GM23338 (cell line): ENCODE data around the gene ANKRD2. TPM values are rescaled to one million over a fixed set of nuclear protein-coding genes. Genes with fewer than 3 reads are reported as not detected.

ENCODE experiments used
- ATAC-seq: fragments of 200-7000 bp; cut with Tn5 transposase; 3 replicates; pipeline ENCODE4 v1.9.1; 2020
- DNase-seq: peaks from one replicate; pipeline ENCODE4 v3.0.0-alpha.2; 2015; ENCODE audit warnings: low spot score
- H2AFZ ChIP-seq: fragments of 200-600 bp; sonication (generic); 2 replicates; pipeline ENCODE4 v1.8.0; 2016; ENCODE audit warnings: antibody characterized with exemption, mild to moderate bottlenecking, moderate library complexity
- H3F3A ChIP-seq: fragments of 200-600 bp; sonication (generic); replicated peaks from 2 replicates; pipeline ENCODE4 v1.8.0; 2017; ENCODE audit warnings: antibody characterized with exemption, mixed run types, low read depth
- H3K27ac ChIP-seq: fragments of 200-600 bp; sonication (generic); 2 replicates; pipeline ENCODE4 v1.6.1; 2016; ENCODE audit warnings: low read depth
- H3K27me3 ChIP-seq: fragments of 200-600 bp; sonication (generic); 2 replicates; pipeline ENCODE4 v1.8.0; 2016; ENCODE audit warnings: mild to moderate bottlenecking, mixed run types, moderate library complexity; ENCODE audit not compliant: insufficient read depth
- H3K36me3 ChIP-seq: fragments of 200-600 bp; sonication (generic); 2 replicates; pipeline ENCODE4 v1.8.0; 2016; ENCODE audit warnings: mild to moderate bottlenecking; ENCODE audit not compliant: insufficient read depth
- H3K4me1 ChIP-seq: fragments of 200-600 bp; sonication (generic); 2 replicates; pipeline ENCODE4 v1.8.0; 2016; ENCODE audit warnings: mild to moderate bottlenecking, moderate library complexity; ENCODE audit not compliant: insufficient read depth
- H3K4me2 ChIP-seq: fragments of 200-600 bp; sonication (generic); 2 replicates; pipeline ENCODE4 v1.7.1; 2017; ENCODE audit warnings: mixed run types
- H3K4me3 ChIP-seq: fragments of 200-600 bp; sonication (generic); 2 replicates; pipeline ENCODE4 v1.6.1; 2016; ENCODE audit warnings: mixed run types
- H3K79me2 ChIP-seq: fragments of 200-600 bp; sonication (generic); replicated peaks from 2 replicates; pipeline ENCODE4 v1.8.0; 2017; ENCODE audit warnings: mild to moderate bottlenecking; ENCODE audit not compliant: insufficient read depth
- H3K9me2 ChIP-seq: fragments of 200-600 bp; sonication (generic); 2 replicates; pipeline ENCODE4 v1.8.0; 2017; ENCODE audit not compliant: insufficient read depth
- H4K20me1 ChIP-seq: fragments of 200-600 bp; sonication (generic); replicated peaks from 2 replicates; pipeline ENCODE4 v1.8.0; 2017; ENCODE audit warnings: mild to moderate bottlenecking; ENCODE audit not compliant: insufficient read depth
- H3K27ac Mint-ChIP-seq: 2 replicates; pipeline ENCODE4 v1.8.0; 2020; ENCODE audit warnings: inconsistent platforms, mild to moderate bottlenecking, moderate library complexity, mixed read lengths
- H3K27me3 Mint-ChIP-seq: 3 replicates; pipeline ENCODE4 v1.8.0; 2022; ENCODE audit warnings: low read depth, mild to moderate bottlenecking, moderate library complexity, mixed read lengths, inconsistent platforms; ENCODE audit not compliant: insufficient read depth, poor library complexity
- H3K36me3 Mint-ChIP-seq: 3 replicates; pipeline ENCODE4 v1.8.0; 2021; ENCODE audit warnings: low read depth, mild to moderate bottlenecking, inconsistent platforms, moderate library complexity, mixed read lengths
- H3K4me1 Mint-ChIP-seq: 3 replicates; pipeline ENCODE4 v1.8.0; 2020; ENCODE audit warnings: mild to moderate bottlenecking, inconsistent platforms, mixed read lengths
- H3K4me3 Mint-ChIP-seq: 3 replicates; pipeline ENCODE4 v1.8.0; 2021; ENCODE audit warnings: moderate library complexity, mild to moderate bottlenecking, inconsistent platforms, mixed read lengths
- H3K9me3 Mint-ChIP-seq: 3 replicates; pipeline ENCODE4 v1.8.0; 2020; ENCODE audit warnings: moderate library complexity, mild to moderate bottlenecking, inconsistent platforms, mixed read lengths
- CREB1 ChIP-seq: fragments of 250-450 bp; sonication (Bioruptor Pico); IDR thresholded peaks from 2 replicates; pipeline ENCODE4 v1.5.0; 2020; ENCODE audit warnings: low read depth, mild to moderate bottlenecking, moderate library complexity
- CTCF ChIP-seq, 2 experiments: fragments of 200-600 bp in 1 of 2; sonication (generic) in 1 of 2; conservative IDR thresholded peaks; 2 replicates each; pipeline versions ENCODE4 v1.5.1 to v1.6.1; 2016 to 2017; ENCODE audit warnings: antibody characterized with exemption in 2 of 2, low read depth in 2 of 2, mild to moderate bottlenecking in 2 of 2, moderate library complexity in 1 of 2
- ETS1 ChIP-seq: IDR thresholded peaks from 2 replicates; pipeline ENCODE4 v1.6.1; 2016; ENCODE audit warnings: antibody characterized with exemption
- EZH2 ChIP-seq: fragments of 200-600 bp; sonication (generic); IDR thresholded peaks from one replicate; pipeline ENCODE4 v1.8.0; 2017; ENCODE audit warnings: antibody characterized with exemption, mild to moderate bottlenecking, low read depth; ENCODE audit not compliant: unreplicated experiment
- EZH2phosphoT487 ChIP-seq: fragments of 200-600 bp; sonication (generic); IDR thresholded peaks from one replicate; pipeline ENCODE4 v1.8.1; 2018; ENCODE audit warnings: antibody characterized with exemption; ENCODE audit not compliant: unreplicated experiment
- NANOG ChIP-seq: IDR thresholded peaks from 2 replicates; pipeline ENCODE4 v1.6.1; 2016; ENCODE audit warnings: antibody characterized with exemption, borderline replicate concordance
- POLR2AphosphoS5 ChIP-seq: IDR thresholded peaks from 2 replicates; pipeline ENCODE4 v1.6.1; 2016; ENCODE audit warnings: antibody characterized with exemption, low read depth
- REST ChIP-seq: IDR thresholded peaks from one replicate; pipeline ENCODE4 v1.6.1; 2018; ENCODE audit warnings: antibody characterized with exemption; ENCODE audit not compliant: unreplicated experiment
- STAT1 ChIP-seq: IDR thresholded peaks from one replicate; pipeline ENCODE4 v1.6.1; 2016; ENCODE audit warnings: antibody characterized with exemption; ENCODE audit not compliant: unreplicated experiment
- ZNF114 ChIP-seq: fragments of 250-450 bp; sonication (Bioruptor Pico); IDR thresholded peaks from 2 replicates; pipeline ENCODE4 v1.5.0; 2020; ENCODE audit warnings: mild to moderate bottlenecking, moderate library complexity
- ZNF331 ChIP-seq: fragments of 250-450 bp; sonication (Bioruptor Pico); IDR thresholded peaks from 2 replicates; pipeline ENCODE4 v1.5.0; 2020; ENCODE audit warnings: low read depth, mild to moderate bottlenecking, moderate library complexity
- ZNF462 ChIP-seq: fragments of 250-450 bp; sonication (Bioruptor Pico); IDR thresholded peaks from 2 replicates; pipeline ENCODE4 v1.5.0; 2020; ENCODE audit warnings: mild to moderate bottlenecking, moderate library complexity
- polyA plus RNA-seq: library from polyadenylated mRNA; unstranded; fragments of >200 nt; fragmentation: Nextera tagmentation; extraction: Ambion mirVana; gene quantifications from 2 replicates; pipeline ENCODE4 v1.2.1, GENCODE V29; 2016
- total RNA-seq: library from RNA; depleted of rRNA; stranded (reverse); fragments of >200 nt; shearing (Covaris generic); gene quantifications from 2 replicates; pipeline ENCODE4 v1.2.3, GENCODE V29; 2014

Gene ANKRD2
- total and polyA plus RNA-seq, 2 experiments from 2014 or later = not detected

GRCh38 chr10:97563337-97563736 lies 9.2 kb upstream of the ANKRD2 start (continued):
- TF ChIP-seq CREB1 (CRISPR knock-in tag) (no peak), ZNF331 (CRISPR knock-in tag) (no peak), CTCF (conservative IDR thresholded peaks at IDR 0.05; ENCODE audit: low read depth in 2 of 2) (no peak), ETS1 (no peak), NANOG (no peak), ZNF114 (no peak)

- Histone ChIP-seq H3K27ac (no peak overlapping the region), H3K36me3 (peaks cover 4% of the 10 kb centered on the region; the same call in 1 of the 2 replicates), H2AFZ (no peak overlapping the region), H3F3A (no peaks in the 10 kb centered on the region), H3K4me1 (no peaks in the 10 kb centered on the region), H3K4me2 (no peak overlapping the region), H3K27me3 (no peaks in the 10 kb centered on the region), H3K9me2 (no peaks in the 10 kb centered on the region), H3K4me3 (no peak overlapping the region), H4K20me1 (no peaks in the 10 kb centered on the region), H3K79me2 (0 out of 2 replicates have a peak, but pooled peaks cover 6% of the 10 kb centered on the region)
- H3K9me3 Mint-ChIP-seq = peaks cover 2% of the 10 kb centered on the region; the same call in 1 of the 3 replicates
- ATAC-seq (no peak), DNase-seq (no peak)
- no peak overlapping the region for H3K27ac Mint-ChIP-seq
- no peaks in the 10 kb centered on the region for H3K27me3 Mint-ChIP-seq
- H3K36me3 Mint-ChIP-seq = peaks cover 7% of the 10 kb centered on the region; the same call in 2 of the 3 replicates
- H3K4me1 Mint-ChIP-seq = no peaks in the 10 kb centered on the region; the same call in 1 of the 3 replicates
- H3K4me3 Mint-ChIP-seq = no peak overlapping the region
- no peak for TF ChIP-seq STAT1
- TF ChIP-seq CREB1 (CRISPR knock-in tag) = no peak
- TF ChIP-seq REST = no peak
- no peak for TF ChIP-seq ZNF114
- no peak for TF ChIP-seq ZNF331 (CRISPR knock-in tag)
- TF ChIP-seq NANOG = no peak
- no peak for TF ChIP-seq EZH2
- no peak for TF ChIP-seq POLR2AphosphoS5
- TF ChIP-seq EZH2phosphoT487 = no peak
- TF ChIP-seq ZNF462 (CRISPR knock-in tag) = no peak
Observed at GRCh38 chr10:97564776-97565175, 7.8 kb upstream of the ANKRD2 start.
